ENCODE results near the gene PTAFR.
"Not testable (repeated sequence)": the region's sequence is repeated elsewhere in the genome, so short reads cannot be mapped to it uniquely, and the experiment has no call there.

The PTAFR gene

GRCh38 chr1:28141685-28142084 is 34.8 kb downstream of the PTAFR start:
- Histone ChIP-seq H3F3A (ENCODE audit: control insufficient read depth, insufficient read depth) (peaks cover 10% of the 10 kb centered on the region), H3K36me3 (ENCODE audit: control insufficient read depth, low read length) (no peaks in the 10 kb centered on the region), H3K9me3 (ENCODE audit: control insufficient read depth, insufficient read depth, low read length) (no peaks in the 10 kb centered on the region), H4K20me1 (ENCODE audit: control insufficient read depth, insufficient read depth, low read depth, low read length) (no peaks in the 10 kb centered on the region), H3K27ac (ENCODE audit: low read depth, low read length) (no peak overlapping the region), H3K4me2 (ENCODE audit: low read length) (no peak overlapping the region), H3K4me1 (ENCODE audit: control insufficient read depth, low read length) (peaks cover 62% of the 10 kb centered on the region), H3K4me3 (ENCODE audit: low read length) (no peak overlapping the region), H3K27me3 (ENCODE audit: control insufficient read depth, low read length) (no peaks in the 10 kb centered on the region), H3K79me2 (ENCODE audit: control insufficient read depth, low read length) (no peaks in the 10 kb centered on the region), H3K9me2 (replicated peaks; ENCODE audit: control insufficient read depth, low read length) (no peaks in the 10 kb centered on the region)
- no peak for TF ChIP-seq EZH2phosphoT487 (IDR thresholded peaks at IDR 0.05; ENCODE audit: borderline replicate concordance, low read length)
- no peak for TF ChIP-seq CTCF (IDR thresholded peaks at IDR 0.05; ENCODE audit: low read depth, low read length, poor library complexity, severe bottlenecking)

GRCh38 chr1:28139866-28140265 is 36.6 kb downstream of the PTAFR start:
- H3K4me3 ChIP-seq (ENCODE audit: low read length); H3K27me3 ChIP-seq (ENCODE audit: control insufficient read depth, low read length); H3F3A ChIP-seq (ENCODE audit: control insufficient read depth, insufficient read depth); H3K36me3 ChIP-seq (ENCODE audit: control insufficient read depth, low read length); H3K9me3 ChIP-seq (ENCODE audit: control insufficient read depth, insufficient read depth, low read length); H3K27ac ChIP-seq (ENCODE audit: low read depth, low read length); H3K4me2 ChIP-seq (ENCODE audit: low read length); H3K79me2 ChIP-seq (ENCODE audit: control insufficient read depth, low read length); H3K9me2 ChIP-seq (replicated peaks; ENCODE audit: control insufficient read depth, low read length); H4K20me1 ChIP-seq (ENCODE audit: control insufficient read depth, insufficient read depth, low read depth, low read length): not testable (repeated sequence)
- H3K4me1 ChIP-seq (ENCODE audit: control insufficient read depth, low read length) = peaks cover 62% of the 10 kb centered on the region

GRCh38 chr1:28139025-28139712 is 37.3 kb downstream of the PTAFR start:
- no peak overlapping the region for H3K27ac ChIP-seq (ENCODE audit: low read depth, low read length)
- H3K4me1 ChIP-seq (ENCODE audit: control insufficient read depth, low read length) = peaks cover 62% of the 10 kb centered on the region
- no peaks in the 10 kb centered on the region for H3K27me3 ChIP-seq (ENCODE audit: control insufficient read depth, low read length)
- peaks cover 9% of the 10 kb centered on the region for H3F3A ChIP-seq (ENCODE audit: control insufficient read depth, insufficient read depth)
- H4K20me1 ChIP-seq (ENCODE audit: control insufficient read depth, insufficient read depth, low read depth, low read length) = no peaks in the 10 kb centered on the region
- H3K9me3 ChIP-seq (ENCODE audit: control insufficient read depth, insufficient read depth, low read length) = peaks cover 5% of the 10 kb centered on the region; the same call in 1 of the 2 replicates
- no peaks in the 10 kb centered on the region for H3K36me3 ChIP-seq (ENCODE audit: control insufficient read depth, low read length)
- H3K4me3 ChIP-seq (ENCODE audit: low read length) = no peak overlapping the region
- no peak for TF ChIP-seq EZH2phosphoT487 (IDR thresholded peaks at IDR 0.05; ENCODE audit: borderline replicate concordance, low read length)
- no peak for TF ChIP-seq CTCF (IDR thresholded peaks at IDR 0.05; ENCODE audit: low read depth, low read length, poor library complexity, severe bottlenecking)
- no peaks in the 10 kb centered on the region for H3K79me2 ChIP-seq (ENCODE audit: control insufficient read depth, low read length)
- no peak overlapping the region for H3K4me2 ChIP-seq (ENCODE audit: low read length)
- H3K9me2 ChIP-seq (replicated peaks; ENCODE audit: control insufficient read depth, low read length) = no peaks in the 10 kb centered on the region

- Histone ChIP-seq H3F3A (ENCODE audit: control insufficient read depth, insufficient read depth) (peaks cover 19% of the 10 kb centered on the region), H3K4me3 (ENCODE audit: low read length) (no peak overlapping the region), H3K27me3 (ENCODE audit: control insufficient read depth, low read length) (no peaks in the 10 kb centered on the region), H3K9me3 (ENCODE audit: control insufficient read depth, insufficient read depth, low read length) (peaks cover 16% of the 10 kb centered on the region), H3K4me1 (ENCODE audit: control insufficient read depth, low read length) (peaks cover 78% of the 10 kb centered on the region), H4K20me1 (ENCODE audit: control insufficient read depth, insufficient read depth, low read depth, low read length) (no peaks in the 10 kb centered on the region), H3K36me3 (ENCODE audit: control insufficient read depth, low read length) (peaks cover 3% of the 10 kb centered on the region; the same call in 1 of the 2 replicates), H3K4me2 (ENCODE audit: low read length) (no peak overlapping the region), H3K27ac (ENCODE audit: low read depth, low read length) (no peak overlapping the region), H3K9me2 (replicated peaks; ENCODE audit: control insufficient read depth, low read length) (no peaks in the 10 kb centered on the region), H3K79me2 (ENCODE audit: control insufficient read depth, low read length) (no peaks in the 10 kb centered on the region)
- no peak for TF ChIP-seq EZH2phosphoT487 (IDR thresholded peaks at IDR 0.05; ENCODE audit: borderline replicate concordance, low read length)
- TF ChIP-seq CTCF (IDR thresholded peaks at IDR 0.05; ENCODE audit: low read depth, low read length, poor library complexity, severe bottlenecking) = no peak
Measured at GRCh38 chr1:28136922-28137613, 39.4 kb downstream of the PTAFR start.
